ENCODE data around the gene RUFY3.

- TF ChIP-seq POLR2AphosphoS5 (IDR thresholded peaks at IDR 0.05; ENCODE audit: low read depth, low read length) (no peak), CTCF (IDR thresholded peaks at IDR 0.05) (no peak), REST (IDR thresholded peaks at IDR 0.05; ENCODE audit: insufficient read depth in 1 of 2, low read depth in 2 of 2, low read length in 1 of 2) (no peak)
Observed at GRCh38 chr4:70722199-70722791, 531 bp downstream of the RUFY3 start.

Measured in Panc1 (cell line).